Right forelimb (tissue), 1 donor: ENCODE measurements around the gene TRAPPC14.

Source experiments
- DNase-seq: peaks from one replicate; pipeline ENCODE4 v3.0.0-alpha.2; 2018

The TRAPPC14 gene

DNA sequence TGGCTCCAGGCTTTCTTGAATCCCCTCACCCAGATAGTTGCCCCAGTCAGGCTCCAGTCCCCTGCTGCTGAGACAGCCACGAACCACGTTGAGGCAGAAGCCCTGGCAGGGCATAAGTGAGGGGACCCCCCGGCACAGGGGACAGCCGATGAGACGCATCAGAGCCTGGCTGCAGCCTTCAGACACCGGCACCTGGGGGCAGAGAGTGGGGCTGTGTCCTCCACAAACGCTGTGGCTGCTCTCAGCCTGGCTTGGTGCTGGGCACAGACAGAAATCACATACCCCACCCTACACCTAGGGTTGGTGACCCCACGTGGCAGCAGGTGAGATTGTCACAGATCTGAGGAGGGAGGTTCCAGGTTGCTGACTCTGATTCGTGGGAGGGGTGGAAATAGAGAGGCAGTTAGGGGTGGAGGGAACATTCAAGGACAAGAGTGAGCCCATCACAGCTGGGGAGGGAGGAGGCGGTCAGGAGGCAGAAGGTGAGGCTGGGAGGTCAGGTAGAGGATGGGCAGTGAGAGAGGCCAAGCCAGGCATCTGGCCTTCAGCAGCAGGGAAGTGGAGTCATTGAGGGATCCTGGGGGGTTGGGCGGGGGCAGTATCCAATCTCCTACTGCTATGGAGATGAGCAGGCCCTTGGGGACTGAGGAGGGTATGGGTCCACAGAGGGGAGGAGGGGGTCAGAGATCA lies 15.4 kb upstream of the TRAPPC14 start:
- no peak for DNase-seq

DNA sequence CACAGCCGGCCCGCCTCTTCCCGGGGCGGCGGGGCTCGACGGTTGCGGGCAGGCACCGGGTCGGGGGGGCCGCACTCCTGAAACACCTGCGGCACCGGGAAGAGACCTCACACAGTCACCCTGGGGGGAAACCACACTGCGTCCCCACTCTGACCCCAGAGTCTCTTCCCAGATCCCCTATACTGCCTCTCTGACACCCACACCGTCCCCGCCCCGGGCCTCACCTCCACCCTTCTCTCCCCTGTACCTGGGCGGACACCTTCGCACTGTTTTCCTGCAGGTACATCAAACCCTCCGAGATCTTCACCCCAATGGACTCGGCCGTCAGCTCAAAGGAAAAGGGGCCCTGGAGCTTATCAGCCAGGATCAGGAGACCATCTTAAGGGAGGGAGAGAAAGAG lies 13.3 kb upstream of the TRAPPC14 start:
- DNase-seq = no peak

- no peak for DNase-seq
These were observed 12.7 kb upstream of the TRAPPC14 start for GRCh38 chr7:100171087-100171681.

DNA sequence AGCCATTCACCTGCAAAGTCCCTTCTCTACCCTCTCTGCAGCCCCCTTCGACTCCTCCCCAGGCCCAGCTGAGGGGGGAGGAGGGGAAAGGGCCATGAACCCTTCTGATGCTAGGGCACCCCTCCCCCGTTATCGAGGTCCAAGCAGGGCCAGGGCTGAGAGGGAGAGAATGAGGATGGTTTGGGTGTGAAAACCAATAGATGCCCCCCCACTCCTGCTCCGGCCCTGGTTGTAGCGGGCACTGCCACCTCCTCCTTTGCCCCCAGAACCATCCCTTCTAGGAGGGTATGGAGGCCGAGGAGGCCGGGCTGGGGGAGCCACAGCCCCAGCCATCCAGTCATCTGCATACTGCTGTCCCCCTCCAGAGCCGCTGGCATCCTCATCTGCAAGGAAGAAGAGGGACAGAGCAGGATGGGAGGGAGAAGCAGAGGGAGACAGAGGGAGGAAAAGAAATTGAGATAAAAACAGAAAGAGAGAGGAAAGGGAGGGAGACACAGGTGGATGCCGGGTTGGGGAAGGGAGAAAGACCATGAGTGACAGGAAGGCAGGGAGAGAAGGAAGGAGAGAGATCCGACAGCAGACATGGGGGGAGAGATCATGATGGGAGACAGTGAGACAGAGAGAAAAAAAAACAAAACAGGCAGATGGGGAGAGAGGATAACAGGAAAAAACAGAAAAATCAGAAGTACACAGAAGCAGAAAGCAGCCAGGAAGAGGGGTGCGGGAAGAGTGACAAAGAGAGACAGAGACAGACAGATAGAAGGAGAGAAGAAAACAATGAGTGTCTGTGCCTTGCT lies 11.8 kb upstream of the TRAPPC14 start:
- no peak for DNase-seq

DNA sequence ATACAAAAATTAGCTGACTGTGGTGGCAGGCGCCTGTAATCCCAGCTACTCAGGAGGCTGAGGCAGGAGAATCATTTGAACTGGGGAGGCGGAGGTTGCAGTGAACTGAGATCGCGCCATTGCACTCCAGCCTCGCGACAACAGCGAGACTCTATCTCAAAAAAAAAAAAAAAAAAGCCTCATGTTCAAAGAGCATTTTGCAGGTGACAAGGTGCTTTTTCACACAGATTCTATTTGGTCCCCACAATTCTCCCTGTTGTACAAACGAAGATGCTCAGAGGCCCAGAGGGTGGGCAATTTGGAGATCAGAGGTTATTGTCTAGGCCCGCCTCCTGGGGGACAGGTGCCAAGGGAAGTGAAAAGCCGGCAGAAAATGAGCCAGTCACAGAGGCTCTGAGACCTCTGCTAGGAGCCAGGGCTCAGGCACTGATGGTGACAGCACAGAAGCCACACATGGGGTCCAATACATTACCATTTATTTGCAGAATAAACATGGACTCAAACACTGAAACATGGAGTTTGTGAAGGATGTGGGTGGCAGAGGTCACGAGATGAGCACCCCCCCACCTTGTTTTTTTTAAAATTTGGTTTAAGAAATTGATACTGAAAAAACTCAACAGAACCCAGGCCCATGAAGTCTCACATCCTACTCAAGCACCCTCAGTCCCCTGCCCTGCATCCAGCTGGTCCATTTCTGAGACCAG lies 10.8 kb upstream of the TRAPPC14 start:
- DNase-seq = no peak

DNA sequence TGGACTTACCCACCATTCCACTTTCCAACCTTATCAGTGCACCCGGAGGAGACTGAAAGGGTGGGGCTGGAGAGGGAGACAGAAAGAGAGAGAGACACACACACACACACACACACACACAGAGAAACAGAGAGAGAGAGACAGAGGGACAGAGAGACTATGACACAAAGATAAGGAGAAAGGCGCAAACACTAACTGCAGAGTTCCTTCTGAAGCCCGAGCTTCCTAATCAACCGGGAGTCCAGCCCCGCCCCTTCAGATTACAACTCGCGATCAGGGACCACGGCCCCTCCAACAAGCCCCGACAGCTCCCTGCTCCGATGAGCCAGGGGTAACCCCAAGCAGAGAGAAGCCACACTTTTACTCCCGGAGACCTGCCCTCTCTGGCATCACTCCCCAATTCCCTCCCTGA lies 9.4 kb upstream of the TRAPPC14 start:
- no peak for DNase-seq

GRCh38 chr7:100166970-100167911 lies 8.7 kb upstream of the TRAPPC14 start:
- DNase-seq = no peak

DNA sequence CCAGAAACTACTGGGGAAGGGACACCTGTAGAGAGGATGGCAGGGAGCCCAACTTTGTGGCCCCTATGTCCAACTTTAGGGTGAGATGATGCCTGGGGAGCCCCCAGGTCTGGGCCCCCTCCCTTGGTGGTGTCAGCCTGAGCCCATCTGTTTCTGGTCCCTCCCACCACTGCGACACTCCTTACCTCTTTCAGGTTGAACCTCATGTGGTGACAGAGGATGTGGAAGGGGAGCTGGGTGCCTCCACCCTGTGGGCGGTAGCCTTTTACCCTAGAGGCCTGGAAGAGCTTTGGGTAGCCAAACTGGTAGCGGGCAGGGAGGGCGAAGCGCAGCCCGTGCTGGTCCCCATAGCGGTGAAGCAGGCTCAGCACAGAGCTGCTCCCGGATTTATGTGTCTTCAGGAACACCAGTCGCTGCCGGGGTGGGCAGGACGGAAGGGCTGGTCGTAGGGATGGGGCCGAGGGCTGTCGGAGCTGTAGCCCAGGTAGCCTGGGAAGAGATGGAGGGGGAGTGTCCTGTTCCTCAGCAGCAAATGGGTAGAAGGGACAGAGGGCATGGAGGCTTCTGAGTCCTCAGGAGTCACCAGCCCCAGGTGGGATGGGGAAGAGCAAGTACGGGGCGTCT lies 7.9 kb upstream of the TRAPPC14 start:
- no peak for DNase-seq

GRCh38 chr7:100163871-100164270 lies 5.3 kb upstream of the TRAPPC14 start:
- no peak for DNase-seq

DNA sequence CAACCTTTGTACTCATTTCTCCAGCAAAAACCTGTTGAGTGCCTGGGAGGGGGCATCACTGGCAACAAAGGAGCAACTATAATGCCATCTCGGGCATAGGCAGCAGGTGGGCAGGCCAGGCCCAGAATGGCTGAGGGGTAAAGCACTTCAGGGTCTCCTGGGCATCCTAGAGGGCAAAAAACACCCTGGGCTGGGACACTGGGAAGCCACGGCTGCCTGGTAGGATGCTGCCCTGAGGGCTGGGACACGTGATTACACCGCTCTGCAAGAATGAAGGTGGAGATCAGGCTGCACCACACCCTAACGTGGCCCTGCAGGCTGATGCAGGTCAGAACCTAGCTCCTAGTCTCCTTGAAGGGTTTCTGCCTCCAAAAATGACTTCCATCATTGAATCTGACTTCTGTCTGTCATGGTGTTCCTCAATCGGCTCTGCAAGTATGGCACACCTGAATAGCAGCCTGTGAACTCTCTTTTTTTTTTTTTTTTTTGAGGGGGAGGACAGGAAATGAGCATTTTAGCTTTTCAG lies 4.5 kb upstream of the TRAPPC14 start:
- no peak for DNase-seq

- no peak for DNase-seq
These were observed 1.5 kb upstream of the TRAPPC14 start for GRCh38 chr7:100160067-100160466.

- no peak for DNase-seq
These were observed 638 bp upstream of the TRAPPC14 start for GRCh38 chr7:100159099-100159623.

DNA sequence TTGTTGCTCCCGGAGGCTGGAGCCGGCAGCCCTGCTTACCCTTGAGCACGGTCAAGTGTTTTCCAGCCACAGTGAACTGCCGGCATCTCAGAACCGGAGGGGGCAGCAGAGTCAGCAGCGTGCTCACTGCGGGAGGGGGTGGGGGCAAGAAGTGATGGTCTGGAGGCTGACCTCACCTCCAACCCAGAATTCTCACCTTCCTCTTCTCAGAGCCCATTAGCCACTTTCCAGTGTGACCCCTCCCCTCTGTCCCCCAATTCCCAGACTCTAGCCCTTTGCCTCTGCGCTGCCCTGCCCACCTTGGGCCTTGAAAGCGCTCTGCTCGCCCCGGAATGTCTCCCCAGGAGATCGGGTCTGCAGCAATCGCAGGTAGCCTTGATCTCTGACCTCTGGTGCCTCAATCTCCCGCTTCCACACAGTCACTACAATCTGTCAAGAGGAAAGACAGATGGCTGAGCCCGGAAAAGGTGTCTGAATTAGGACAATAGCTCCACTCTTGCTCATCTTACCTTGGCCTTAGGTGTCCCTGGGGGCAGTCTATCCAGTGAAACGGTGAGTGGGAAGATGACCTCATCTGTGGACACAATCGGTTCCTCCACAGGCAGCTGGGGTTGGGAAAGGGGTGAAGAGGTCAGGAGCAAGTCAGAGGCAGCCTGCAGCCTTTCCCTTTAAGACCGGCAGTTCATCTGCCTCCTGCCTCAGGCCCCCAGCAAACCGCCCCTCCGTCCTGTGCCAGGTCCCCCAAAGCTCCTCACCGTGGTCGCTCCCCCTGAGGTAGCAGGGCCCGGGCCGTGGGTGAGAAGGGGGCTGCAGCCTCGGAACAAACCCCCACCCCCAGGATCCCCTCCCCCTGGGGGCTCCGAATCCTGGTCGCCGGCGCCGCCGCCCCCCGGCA lies 942 bp downstream of the TRAPPC14 start:
- no peak for DNase-seq

GRCh38 chr7:100157069-100157333 lies 1.5 kb downstream of the TRAPPC14 start:
- DNase-seq = no peak

DNA sequence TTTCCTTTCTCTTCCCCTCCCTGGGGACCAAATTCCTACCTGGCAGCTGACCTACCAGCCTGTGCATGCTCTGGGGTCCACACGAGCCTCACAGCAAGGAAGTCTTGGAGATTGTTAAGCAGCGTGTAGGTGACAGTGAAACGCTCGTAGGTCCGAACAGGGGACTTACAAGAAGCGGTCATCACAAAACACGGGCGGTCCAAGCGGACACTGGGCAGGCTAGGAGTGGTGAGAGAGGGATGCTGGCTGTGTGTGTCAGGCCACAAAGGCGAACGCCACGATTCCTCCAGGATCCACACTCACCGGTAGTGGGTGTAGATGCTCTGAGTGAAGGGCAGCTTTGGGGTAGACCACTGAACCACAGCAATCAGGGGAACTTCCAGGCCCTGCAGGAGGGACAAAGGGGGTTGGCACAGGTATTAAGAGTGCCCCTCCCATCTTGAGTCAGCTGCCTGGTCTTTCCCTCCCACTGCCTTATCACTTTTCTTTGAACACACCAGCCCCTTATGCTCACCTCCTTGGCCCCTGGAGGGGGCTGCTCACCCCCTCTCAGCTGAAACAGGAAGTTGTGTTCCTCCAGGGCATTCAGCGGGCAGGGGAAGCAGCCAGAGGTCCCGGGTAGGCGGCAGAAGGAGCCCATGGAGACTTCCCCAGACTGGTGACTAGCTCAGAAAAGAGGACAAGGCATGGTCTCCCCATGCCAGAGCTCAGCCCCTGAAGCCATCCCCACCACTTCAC lies 2.0 kb downstream of the TRAPPC14 start:
- DNase-seq = no peak

DNA sequence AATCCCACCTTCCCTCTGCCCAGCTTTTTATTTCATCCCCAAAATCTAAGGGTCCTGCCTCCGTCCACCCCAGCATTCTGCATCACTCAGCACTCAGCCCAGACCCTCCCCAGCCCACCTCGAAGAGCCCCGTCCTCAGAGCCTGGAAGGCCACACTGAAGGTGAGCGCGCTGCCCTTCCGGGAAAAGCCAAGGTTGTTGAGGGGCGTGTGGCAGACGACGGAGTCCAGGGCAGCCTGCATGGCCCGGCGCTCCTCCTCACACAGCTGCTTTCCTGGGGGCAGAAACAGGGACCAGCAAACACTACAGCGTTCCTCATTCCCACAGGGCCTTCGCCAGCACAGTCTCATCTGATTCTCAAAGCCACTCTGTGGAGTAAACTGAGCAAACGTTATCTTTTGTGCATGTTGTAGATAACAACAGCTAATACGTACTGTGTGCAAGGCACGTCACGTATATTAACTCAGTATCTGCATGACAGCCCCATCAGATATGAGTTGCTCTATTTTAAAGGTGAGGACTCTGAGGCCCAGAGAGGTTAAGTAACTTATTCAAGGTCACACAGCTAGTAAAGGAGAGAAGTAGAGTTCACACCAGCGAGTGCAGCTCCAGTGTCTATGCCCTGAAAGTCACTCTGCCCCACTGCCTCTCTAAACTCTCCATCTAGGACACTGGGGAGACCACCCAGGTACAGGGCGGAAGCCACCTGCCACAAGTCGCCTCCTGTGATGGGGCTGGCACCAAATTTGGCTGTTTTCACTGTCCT lies 2.8 kb downstream of the TRAPPC14 start:
- no peak for DNase-seq

- no peak for DNase-seq
These were observed 3.7 kb downstream of the TRAPPC14 start for GRCh38 chr7:100154651-100155491.
